Measurements from ENCODE around the gene CXCR5.

Gene CXCR5

GRCh38 chr11:118885831-118886565 is 2.3 kb downstream of the CXCR5 start:
- no peak for DNase-seq

GRCh38 chr11:118886681-118887111 is 3.0 kb downstream of the CXCR5 start:
- DNase-seq, result no peak
- TF ChIP-seq POLR2A (IDR thresholded peaks at IDR 0.05; ENCODE audit: low read length) (no peak), GATA1 (IDR thresholded peaks at IDR 0.05; ENCODE audit: low read depth, low read length) (no peak)

More at GRCh38 chr11:118885831-118886565, 2.3 kb downstream of the CXCR5 start:
- TF ChIP-seq POLR2A (IDR thresholded peaks at IDR 0.05; ENCODE audit: low read length) (no peak), GATA1 (IDR thresholded peaks at IDR 0.05; ENCODE audit: low read depth, low read length) (no peak)

GRCh38 chr11:118887206-118887605 is 3.5 kb downstream of the CXCR5 start:
- no peak for DNase-seq

GRCh38 chr11:118888398-118888797 is 4.7 kb downstream of the CXCR5 start:
- DNase-seq, result no peak
- TF ChIP-seq GATA1 (IDR thresholded peaks at IDR 0.05; ENCODE audit: low read depth, low read length) (no peak), POLR2A (IDR thresholded peaks at IDR 0.05; ENCODE audit: low read length) (no peak)

More at GRCh38 chr11:118887206-118887605, 3.5 kb downstream of the CXCR5 start:
- no peak for TF ChIP-seq POLR2A (IDR thresholded peaks at IDR 0.05; ENCODE audit: low read length)
- no peak for TF ChIP-seq GATA1 (IDR thresholded peaks at IDR 0.05; ENCODE audit: low read depth, low read length)

- TF ChIP-seq POLR2A (IDR thresholded peaks at IDR 0.05; ENCODE audit: low read length), result no peak
- TF ChIP-seq GATA1 (IDR thresholded peaks at IDR 0.05; ENCODE audit: low read depth, low read length), result no peak
- DNase-seq, result no peak
Observed at GRCh38 chr11:118889797-118890196, 6.1 kb downstream of the CXCR5 start.

- DNase-seq, result no peak
- no peak for TF ChIP-seq GATA1 (IDR thresholded peaks at IDR 0.05; ENCODE audit: low read depth, low read length)
- TF ChIP-seq POLR2A (IDR thresholded peaks at IDR 0.05; ENCODE audit: low read length), result no peak
Observed at GRCh38 chr11:118892514-118892913, 8.8 kb downstream of the CXCR5 start.

GRCh38 chr11:118892964-118893363 is 9.3 kb downstream of the CXCR5 start:
- DNase-seq, result no peak
- TF ChIP-seq GATA1 (IDR thresholded peaks at IDR 0.05; ENCODE audit: low read depth, low read length), result no peak
- no peak for TF ChIP-seq POLR2A (IDR thresholded peaks at IDR 0.05; ENCODE audit: low read length)

GRCh38 chr11:118893662-118894061 is 10.0 kb downstream of the CXCR5 start:
- no peak for TF ChIP-seq GATA1 (IDR thresholded peaks at IDR 0.05; ENCODE audit: low read depth, low read length)
- no peak for TF ChIP-seq POLR2A (IDR thresholded peaks at IDR 0.05; ENCODE audit: low read length)
- DNase-seq, result no peak

- DNase-seq, result no peak
Observed at GRCh38 chr11:118894192-118894591, 10.5 kb downstream of the CXCR5 start.

GRCh38 chr11:118895093-118896039 is 11.7 kb downstream of the CXCR5 start:
- no peak for DNase-seq
- no peak for TF ChIP-seq POLR2A (IDR thresholded peaks at IDR 0.05; ENCODE audit: low read length)
- no peak for TF ChIP-seq GATA1 (IDR thresholded peaks at IDR 0.05; ENCODE audit: low read depth, low read length)

More at GRCh38 chr11:118894192-118894591, 10.5 kb downstream of the CXCR5 start:
- no peak for TF ChIP-seq GATA1 (IDR thresholded peaks at IDR 0.05; ENCODE audit: low read depth, low read length)
- TF ChIP-seq POLR2A (IDR thresholded peaks at IDR 0.05; ENCODE audit: low read length), result no peak

GRCh38 chr11:118896472-118896913 is 12.8 kb downstream of the CXCR5 start:
- TF ChIP-seq GATA1 (IDR thresholded peaks at IDR 0.05; ENCODE audit: low read depth, low read length) (no peak), POLR2A (IDR thresholded peaks at IDR 0.05; ENCODE audit: low read length) (no peak)
- DNase-seq, result no peak

GRCh38 chr11:118896921-118897591 is 13.4 kb downstream of the CXCR5 start:
- TF ChIP-seq GATA1 (IDR thresholded peaks at IDR 0.05; ENCODE audit: low read depth, low read length) (no peak), POLR2A (IDR thresholded peaks at IDR 0.05; ENCODE audit: low read length) (no peak)
- no peak for DNase-seq

GRCh38 chr11:118897721-118898310 is 14.1 kb downstream of the CXCR5 start:
- TF ChIP-seq POLR2A (IDR thresholded peaks at IDR 0.05; ENCODE audit: low read length) (no peak), GATA1 (IDR thresholded peaks at IDR 0.05; ENCODE audit: low read depth, low read length) (no peak)
- no peak for DNase-seq

Measured in erythroblast (primary cell).